IMR-90 (cell line): Measurements from ENCODE around the gene RHOT1.

Experiments
- BHLHE40 ChIP-seq: fragments of 150-350 bp; IDR thresholded peaks from 2 replicates; pipeline ENCODE4 v1.6.1; 2016; ENCODE audit warnings: mild to moderate bottlenecking, low read depth, low read length
- CEBPB ChIP-seq: IDR thresholded peaks from 2 replicates; pipeline ENCODE4 v1.6.1; 2012; ENCODE audit warnings: low read depth, low read length, improper control_type of control experiment
- CTCF ChIP-seq: conservative IDR thresholded peaks from 2 replicates; pipeline ENCODE4 v1.5.1; 2012; ENCODE audit warnings: mild to moderate bottlenecking, low read depth, low read length, improper control_type of control experiment
- NFE2L2 ChIP-seq: fragments of 150-350 bp; IDR thresholded peaks from 2 replicates; pipeline ENCODE4 v1.6.1; 2016; ENCODE audit warnings: low read depth, mild to moderate bottlenecking, low read length

- no peak for TF ChIP-seq CTCF
- TF ChIP-seq CEBPB = 0 out of 2 replicates have a peak, but pooled peaks have one; percentile 1
- TF ChIP-seq NFE2L2 = no peak
- peak; percentile 67 for TF ChIP-seq BHLHE40
These were observed 19.4 kb downstream of the RHOT1 start for GRCh38 chr17:32161506-32162365.
